ENCODE results near the gene SSBP4. TPM values are rescaled to one million over a fixed set of nuclear protein-coding genes. Genes with fewer than 3 reads are reported as not detected.

Gene SSBP4
- total and polyA plus RNA-seq, 9 of the 15 experiments (the other 6 are each of a cell fraction or from before 2014, with no cell fraction given) = 1.1 to 189 (median 39.0) TPM

- TF ChIP-seq ZBTB5 (IDR thresholded peaks at IDR 0.05) (no peak), CREM (IDR thresholded peaks at IDR 0.05; ENCODE audit: low read depth) (no peak; the same call in 1 of the 2 replicates), AFF1 (IDR thresholded peaks at IDR 0.05; ENCODE audit: low read depth in 1 of 2, partially characterized antibody in 2 of 2) (no peak), FOXO4 (CRISPR knock-in tag; IDR thresholded peaks at IDR 0.05) (no peak), FOXA3 (CRISPR knock-in tag; conservative IDR thresholded peaks at IDR 0.05 in 1 of 2, IDR thresholded peaks at IDR 0.05 in 1 of 2) (peak in 1 of 2 experiments; percentile 40; a peak in 1 of 4 replicates), ZNF165 (CRISPR knock-in tag; IDR thresholded peaks at IDR 0.05; ENCODE audit: borderline replicate concordance) (no peak), PCBP2 (IDR thresholded peaks at IDR 0.05; ENCODE audit: low read depth, low read length, poor library complexity, severe bottlenecking) (no peak), ZNF583 (CRISPR knock-in tag; IDR thresholded peaks at IDR 0.05) (peak; percentile 50; the same call in 1 of the 2 replicates), TSC22D4 (tag; IDR thresholded peaks at IDR 0.05) (no peak)
- TF ChIP-seq, protein P1, sequence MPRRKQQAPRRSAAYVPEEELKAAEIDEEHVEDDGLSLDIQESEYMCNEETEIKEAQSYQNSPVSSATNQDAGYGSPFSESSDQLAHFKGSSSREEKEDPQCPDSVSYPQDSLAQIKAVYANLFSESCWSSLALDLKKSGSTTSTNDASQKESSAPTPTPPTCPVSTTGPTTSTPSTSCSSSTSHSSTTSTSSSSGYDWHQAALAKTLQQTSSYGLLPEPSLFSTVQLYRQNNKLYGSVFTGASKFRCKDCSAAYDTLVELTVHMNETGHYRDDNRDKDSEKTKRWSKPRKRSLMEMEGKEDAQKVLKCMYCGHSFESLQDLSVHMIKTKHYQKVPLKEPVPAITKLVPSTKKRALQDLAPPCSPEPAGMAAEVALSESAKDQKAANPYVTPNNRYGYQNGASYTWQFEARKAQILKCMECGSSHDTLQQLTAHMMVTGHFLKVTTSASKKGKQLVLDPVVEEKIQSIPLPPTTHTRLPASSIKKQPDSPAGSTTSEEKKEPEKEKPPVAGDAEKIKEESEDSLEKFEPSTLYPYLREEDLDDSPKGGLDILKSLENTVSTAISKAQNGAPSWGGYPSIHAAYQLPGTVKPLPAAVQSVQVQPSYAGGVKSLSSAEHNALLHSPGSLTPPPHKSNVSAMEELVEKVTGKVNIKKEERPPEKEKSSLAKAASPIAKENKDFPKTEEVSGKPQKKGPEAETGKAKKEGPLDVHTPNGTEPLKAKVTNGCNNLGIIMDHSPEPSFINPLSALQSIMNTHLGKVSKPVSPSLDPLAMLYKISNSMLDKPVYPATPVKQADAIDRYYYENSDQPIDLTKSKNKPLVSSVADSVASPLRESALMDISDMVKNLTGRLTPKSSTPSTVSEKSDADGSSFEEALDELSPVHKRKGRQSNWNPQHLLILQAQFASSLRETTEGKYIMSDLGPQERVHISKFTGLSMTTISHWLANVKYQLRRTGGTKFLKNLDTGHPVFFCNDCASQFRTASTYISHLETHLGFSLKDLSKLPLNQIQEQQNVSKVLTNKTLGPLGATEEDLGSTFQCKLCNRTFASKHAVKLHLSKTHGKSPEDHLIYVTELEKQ (CRISPR knock-in tag; IDR thresholded peaks at IDR 0.05) = no peak
Measured at GRCh38 chr19:18414504-18415177, 4.6 kb upstream of the SSBP4 start (continued).

All from K562 (cell line).